Neural cell (in vitro differentiated cells): ENCODE data around the gene RAB27A. TPM values are rescaled to one million over a fixed set of nuclear protein-coding genes. Genes with fewer than 3 reads are reported as not detected.

ENCODE experiments used
- H2AFZ ChIP-seq: fragments of 200-600, 300-800 bp; sonication (generic), shearing (Covaris generic); 2 replicates; pipeline ENCODE4 v1.6.0; 2014; ENCODE audit warnings: low read depth, mild to moderate bottlenecking, antibody characterized with exemption, low read length, moderate library complexity
- H3F3A ChIP-seq: fragments of 200-600 bp; shearing (Covaris generic); 2 replicates; pipeline ENCODE4 v1.6.1; 2016; ENCODE audit warnings: mild to moderate bottlenecking, moderate library complexity, mixed read lengths, antibody characterized with exemption, low read length; ENCODE audit not compliant: insufficient read depth, poor library complexity, severe bottlenecking
- H3K27ac ChIP-seq: fragments of 200-600, 300-800 bp; sonication (generic), shearing (Covaris generic); 2 replicates; pipeline ENCODE4 v1.5.1; 2014; ENCODE audit warnings: mild to moderate bottlenecking, low read length, moderate library complexity
- H3K27me3 ChIP-seq: fragments of 300-800, 200-600 bp; sonication (generic), shearing (Covaris generic); 2 replicates; pipeline ENCODE4 v1.6.0; 2014; ENCODE audit warnings: mild to moderate bottlenecking, low read depth, low read length, moderate library complexity; ENCODE audit not compliant: insufficient read depth
- H3K36me3 ChIP-seq: fragments of 300-800, 200-600 bp; sonication (generic), shearing (Covaris generic); 2 replicates; pipeline ENCODE4 v1.5.1; 2014; ENCODE audit warnings: mild to moderate bottlenecking, antibody characterized with exemption, low read length, moderate library complexity; ENCODE audit not compliant: insufficient read depth
- H3K4me2 ChIP-seq: fragments of 300-800, 200-600 bp; sonication (generic), shearing (Covaris generic); 2 replicates; pipeline ENCODE4 v1.6.0; 2014; ENCODE audit warnings: mild to moderate bottlenecking, low read length
- H3K4me3 ChIP-seq: fragments of 300-800, 200-600 bp; sonication (generic), shearing (Covaris generic); 2 replicates; pipeline ENCODE4 v1.5.1; 2014; ENCODE audit warnings: mild to moderate bottlenecking, low read length, moderate library complexity
- H3K79me2 ChIP-seq: fragments of 200-600 bp; shearing (Covaris generic); replicated peaks from 2 replicates; pipeline ENCODE4 v1.6.0; 2014; ENCODE audit warnings: mild to moderate bottlenecking, low read length, moderate library complexity; ENCODE audit not compliant: insufficient read depth
- H3K9ac ChIP-seq: fragments of 300-800, 200-600 bp; sonication (generic), shearing (Covaris generic); 2 replicates; pipeline ENCODE4 v1.6.1; 2016; ENCODE audit warnings: mild to moderate bottlenecking, low read length, mixed read lengths
- H3K9me2 ChIP-seq: fragments of 200-600 bp; shearing (Covaris generic); 2 replicates; pipeline ENCODE4 v1.6.1; 2016; ENCODE audit warnings: mild to moderate bottlenecking, low read length, mixed read lengths; ENCODE audit not compliant: insufficient read depth
- H3K9me3 ChIP-seq: fragments of 200-600, 300-800 bp; sonication (generic), shearing (Covaris generic); 2 replicates; pipeline ENCODE4 v1.6.1; 2016; ENCODE audit warnings: mild to moderate bottlenecking, mixed run types, low read length, moderate library complexity, mixed read lengths
- H4K20me1 ChIP-seq: fragments of 200-600 bp; shearing (Covaris generic); 2 replicates; pipeline ENCODE4 v1.6.1; 2016; ENCODE audit warnings: mild to moderate bottlenecking, mixed run types; ENCODE audit not compliant: insufficient read depth
- EP300 ChIP-seq: fragments of 450-650 bp; conservative IDR thresholded peaks from 2 replicates; pipeline ENCODE4 v1.6.1; 2014; ENCODE audit warnings: antibody characterized with exemption, mild to moderate bottlenecking, moderate library complexity; ENCODE audit not compliant: poor library complexity, severe bottlenecking
- EZH2 ChIP-seq: fragments of 200-600, 300-800 bp; shearing (Covaris generic), sonication (generic); IDR thresholded peaks from 2 replicates; pipeline ENCODE4 v1.6.1; 2014; ENCODE audit warnings: antibody characterized with exemption, low read length, borderline replicate concordance, mild to moderate bottlenecking; ENCODE audit not compliant: insufficient read depth, poor library complexity, severe bottlenecking
- MXI1 ChIP-seq: fragments of 450-650 bp; conservative IDR thresholded peaks from 2 replicates; pipeline ENCODE4 v1.6.1; 2014; ENCODE audit warnings: antibody characterized with exemption, mild to moderate bottlenecking; ENCODE audit not compliant: poor library complexity, severe bottlenecking
- POLR2AphosphoS5 ChIP-seq: IDR thresholded peaks from 2 replicates; pipeline ENCODE4 v1.6.1; 2012
- RAD21 ChIP-seq: fragments of 450-650 bp; conservative IDR thresholded peaks from 2 replicates; pipeline ENCODE4 v1.6.1; 2014; ENCODE audit warnings: antibody characterized with exemption, mild to moderate bottlenecking, moderate library complexity
- REST ChIP-seq: IDR thresholded peaks from 2 replicates; pipeline ENCODE4 v1.6.1; 2012; ENCODE audit warnings: borderline replicate concordance
- SMC3 ChIP-seq: fragments of 450-650 bp; conservative IDR thresholded peaks from 2 replicates; pipeline ENCODE4 v1.6.1; 2014; ENCODE audit warnings: antibody characterized with exemption, mild to moderate bottlenecking, moderate library complexity; ENCODE audit not compliant: poor library complexity
- TAF1 ChIP-seq: IDR thresholded peaks from 2 replicates; pipeline ENCODE4 v1.6.1; 2012; ENCODE audit warnings: low read depth
- polyA plus RNA-seq: library from polyadenylated mRNA; depleted of rRNA; stranded (reverse); fragments of >200 nt; gene quantifications from 2 replicates; pipeline ENCODE4 v1.2.3, GENCODE V29; 2014
- TF ChIP-seq, protein P1 (sequence below): fragments of 450-650 bp; IDR thresholded peaks from 2 replicates; pipeline ENCODE4 v1.5.1; 2014; ENCODE audit warnings: antibody characterized with exemption, mild to moderate bottlenecking, moderate library complexity; ENCODE audit not compliant: poor library complexity, severe bottlenecking

RAB27A gene
- polyA plus RNA-seq, 1 donor from 2014 or later: 3.7 TPM

DNA sequence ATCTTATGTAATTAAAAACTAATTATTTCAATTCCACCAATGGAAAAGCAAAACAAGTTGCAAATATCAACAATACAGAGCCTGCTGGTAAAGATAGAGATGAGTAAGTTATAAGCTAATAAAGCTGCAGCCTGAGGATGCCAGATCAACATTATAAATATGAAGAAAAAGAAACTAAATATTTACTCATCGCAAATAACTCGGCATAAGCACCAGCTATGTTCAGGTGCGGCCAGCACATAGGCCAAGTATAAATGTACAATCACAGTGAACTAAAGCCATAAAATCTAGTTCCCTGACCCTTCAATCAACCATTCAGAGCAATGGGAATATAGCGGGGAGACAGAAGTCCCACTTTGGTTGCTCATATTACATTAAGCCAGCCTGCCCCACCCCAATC is 85.1 kb downstream of the RAB27A start:
- no peaks in the 10 kb centered on the region for H3K79me2 ChIP-seq
- no peaks in the 10 kb centered on the region for H3K9me3 ChIP-seq
- no peak overlapping the region for H3K27ac ChIP-seq
- no peaks in the 10 kb centered on the region for H3K36me3 ChIP-seq
- H3K27me3 ChIP-seq: no peaks in the 10 kb centered on the region
- TF ChIP-seq TAF1 (no peak), RAD21 (no peak)
- H3K9me2 ChIP-seq: no peaks in the 10 kb centered on the region
- no peaks in the 10 kb centered on the region for H4K20me1 ChIP-seq
- H3K4me3 ChIP-seq: no peak overlapping the region
- no peak overlapping the region for H2AFZ ChIP-seq
- no peak overlapping the region for H3K9ac ChIP-seq
- no peak overlapping the region for H3K4me2 ChIP-seq
- no peaks in the 10 kb centered on the region for H3F3A ChIP-seq

GRCh38 chr15:55202206-55202605 is 87.4 kb downstream of the RAB27A start:
- H3K4me3 ChIP-seq: no peak overlapping the region
- no peaks in the 10 kb centered on the region for H3K79me2 ChIP-seq
- H4K20me1 ChIP-seq: no peaks in the 10 kb centered on the region
- no peak overlapping the region for H3K4me2 ChIP-seq
- H2AFZ ChIP-seq: no peak overlapping the region
- TF ChIP-seq, protein P1, sequence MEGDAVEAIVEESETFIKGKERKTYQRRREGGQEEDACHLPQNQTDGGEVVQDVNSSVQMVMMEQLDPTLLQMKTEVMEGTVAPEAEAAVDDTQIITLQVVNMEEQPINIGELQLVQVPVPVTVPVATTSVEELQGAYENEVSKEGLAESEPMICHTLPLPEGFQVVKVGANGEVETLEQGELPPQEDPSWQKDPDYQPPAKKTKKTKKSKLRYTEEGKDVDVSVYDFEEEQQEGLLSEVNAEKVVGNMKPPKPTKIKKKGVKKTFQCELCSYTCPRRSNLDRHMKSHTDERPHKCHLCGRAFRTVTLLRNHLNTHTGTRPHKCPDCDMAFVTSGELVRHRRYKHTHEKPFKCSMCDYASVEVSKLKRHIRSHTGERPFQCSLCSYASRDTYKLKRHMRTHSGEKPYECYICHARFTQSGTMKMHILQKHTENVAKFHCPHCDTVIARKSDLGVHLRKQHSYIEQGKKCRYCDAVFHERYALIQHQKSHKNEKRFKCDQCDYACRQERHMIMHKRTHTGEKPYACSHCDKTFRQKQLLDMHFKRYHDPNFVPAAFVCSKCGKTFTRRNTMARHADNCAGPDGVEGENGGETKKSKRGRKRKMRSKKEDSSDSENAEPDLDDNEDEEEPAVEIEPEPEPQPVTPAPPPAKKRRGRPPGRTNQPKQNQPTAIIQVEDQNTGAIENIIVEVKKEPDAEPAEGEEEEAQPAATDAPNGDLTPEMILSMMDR: no peak
- TF ChIP-seq EZH2: no peak
- TF ChIP-seq POLR2AphosphoS5: no peak
- no peak for TF ChIP-seq SMC3
- TF ChIP-seq MXI1: no peak
- no peak for TF ChIP-seq REST
- no peak for TF ChIP-seq EP300
- no peak for TF ChIP-seq TAF1
- no peak for TF ChIP-seq RAD21
- no peak overlapping the region for H3K9ac ChIP-seq
- H3K27me3 ChIP-seq: no peaks in the 10 kb centered on the region
- H3K9me2 ChIP-seq: no peaks in the 10 kb centered on the region
- no peaks in the 10 kb centered on the region for H3F3A ChIP-seq
- no peaks in the 10 kb centered on the region for H3K9me3 ChIP-seq
- no peaks in the 10 kb centered on the region for H3K36me3 ChIP-seq
- no peak overlapping the region for H3K27ac ChIP-seq

- no peaks in the 10 kb centered on the region for H3K9me2 ChIP-seq
- no peak overlapping the region for H3K4me3 ChIP-seq
- H3K4me2 ChIP-seq: no peak overlapping the region
- no peaks in the 10 kb centered on the region for H3K27me3 ChIP-seq
- no peak overlapping the region for H3K9ac ChIP-seq
- H3K79me2 ChIP-seq: peaks cover 30% of the 10 kb centered on the region
- no peaks in the 10 kb centered on the region for H3K9me3 ChIP-seq
- H2AFZ ChIP-seq: no peak overlapping the region
- no peaks in the 10 kb centered on the region for H4K20me1 ChIP-seq
- H3K36me3 ChIP-seq: no peaks in the 10 kb centered on the region
- H3F3A ChIP-seq: no peaks in the 10 kb centered on the region
- TF ChIP-seq, protein P1: no peak
- no peak for TF ChIP-seq RAD21
- TF ChIP-seq SMC3: no peak
- no peak for TF ChIP-seq EZH2
- no peak for TF ChIP-seq EP300
- TF ChIP-seq REST: no peak
- no peak for TF ChIP-seq MXI1
- no peak for TF ChIP-seq TAF1
- TF ChIP-seq POLR2AphosphoS5: no peak
- H3K27ac ChIP-seq: no peak overlapping the region
Observed at GRCh38 chr15:55198706-55199105, 90.9 kb downstream of the RAB27A start.
